K562 (cell line): ENCODE data around the gene EPHA1. TPM values are rescaled to one million over a fixed set of nuclear protein-coding genes. Genes with fewer than 3 reads are reported as not detected.

ENCODE experiments used
- ADNP ChIP-seq: fragments of 200-800 bp; sonication (Bioruptor generic); IDR thresholded peaks from 2 replicates; pipeline ENCODE4 v1.6.1; 2016; ENCODE audit warnings: missing genetic modification characterization, missing compliant biosample characterization
- CBFA2T3 ChIP-seq: fragments of 450-650 bp; IDR thresholded peaks from 2 replicates; pipeline ENCODE4 v1.6.1; 2017
- EHMT2 ChIP-seq: fragments of 450-650 bp; IDR thresholded peaks from 2 replicates; pipeline ENCODE4 v1.6.1; 2018; ENCODE audit warnings: antibody characterized with exemption
- ELF1 ChIP-seq: fragments of 200-800 bp; sonication (Bioruptor generic); IDR thresholded peaks from 2 replicates; pipeline ENCODE4 v1.6.1; 2016; ENCODE audit warnings: missing genetic modification characterization, missing compliant biosample characterization
- ELF4 ChIP-seq: fragments of 450-650 bp; formaldehyde crosslinking; IDR thresholded peaks from 2 replicates; pipeline ENCODE4 v1.4.0; 2022; ENCODE audit warnings: missing genetic modification characterization
- ELK1 ChIP-seq: sonication (generic); formaldehyde crosslinking; IDR thresholded peaks from 2 replicates; pipeline ENCODE4 v1.8.1; 2022; ENCODE audit warnings: missing genetic modification reagents
- JUN ChIP-seq, 2 experiments: sonication (generic) in 1 of 2; formaldehyde crosslinking in 1 of 2; IDR thresholded peaks; 2 replicates each; pipeline versions ENCODE4 v1.6.1 to v1.8.0; 2012 to 2022; ENCODE audit warnings: borderline replicate concordance in 2 of 2, mild to moderate bottlenecking in 2 of 2, improper control_type of control experiment in 1 of 2, low read depth in 1 of 2, low read length in 1 of 2, missing genetic modification reagents in 1 of 2
- NEUROD1 ChIP-seq: fragments of 150-350 bp; IDR thresholded peaks from 2 replicates; pipeline ENCODE4 v1.6.1; 2014; ENCODE audit warnings: borderline replicate concordance, low read length, low read depth; ENCODE audit not compliant: partially characterized antibody
- PHTF2 ChIP-seq: fragments of 250-450 bp; sonication (Bioruptor Pico); IDR thresholded peaks from 2 replicates; pipeline ENCODE4 v1.5.0; 2021; ENCODE audit warnings: mild to moderate bottlenecking
- POLR2G ChIP-seq: fragments of 200-400 bp; formaldehyde crosslinking; IDR thresholded peaks from 2 replicates; pipeline ENCODE4 v1.6.1; 2017; ENCODE audit warnings: low read depth, mild to moderate bottlenecking, antibody characterized with exemption, low read length, moderate library complexity
- YY1 ChIP-seq, 3 experiments: IDR thresholded peaks; 2 replicates each; pipeline ENCODE4 v1.6.1; 2011; ENCODE audit warnings: low read length in 2 of 3, mild to moderate bottlenecking in 2 of 3, moderate library complexity in 2 of 3, borderline replicate concordance in 1 of 3, control low read depth in 1 of 3, low read depth in 1 of 3; ENCODE audit not compliant: insufficient read depth in 3 of 3, insufficient replicate concordance in 2 of 3, control insufficient read depth in 1 of 3, insufficient read length in 1 of 3; ENCODE audit errors: extremely low read depth in 1 of 3
- ZNF184 ChIP-seq: sonication (generic); formaldehyde crosslinking; IDR thresholded peaks from 2 replicates; pipeline ENCODE4 v1.5.0; 2020; ENCODE audit warnings: missing genetic modification reagents
- ZNF324 ChIP-seq: fragments of 250-450 bp; sonication (Bioruptor Pico); IDR thresholded peaks from 2 replicates; pipeline ENCODE4 v1.4.0; 2020; ENCODE audit warnings: mild to moderate bottlenecking
- ZNF354B ChIP-seq: fragments of 250-450 bp; sonication (Bioruptor Pico); IDR thresholded peaks from 2 replicates; pipeline ENCODE4 v1.4.0; 2020
- ZNF511 ChIP-seq: sonication (generic); formaldehyde crosslinking; IDR thresholded peaks from 2 replicates; pipeline ENCODE4 v1.8.0; 2022; ENCODE audit warnings: mild to moderate bottlenecking, missing genetic modification reagents
- ZNF639 ChIP-seq, 2 experiments: fragments of 200-800 bp in 1 of 2; sonication (Bioruptor generic) in 1 of 2; sonication (generic) in 1 of 2; formaldehyde crosslinking in 1 of 2; IDR thresholded peaks in 1 of 2; conservative IDR thresholded peaks in 1 of 2; 2 replicates each; pipeline versions ENCODE4 v1.5.0 to v1.6.1; 2016 to 2020; ENCODE audit warnings: missing compliant biosample characterization in 1 of 2, missing genetic modification characterization in 1 of 2, missing genetic modification reagents in 1 of 2
- ZNF75A ChIP-seq: fragments of 450-650 bp; formaldehyde crosslinking; IDR thresholded peaks from 2 replicates; pipeline ENCODE4 v1.4.0; 2020; ENCODE audit warnings: mild to moderate bottlenecking
- ZNF76 ChIP-seq: fragments of 250-450 bp; sonication (Bioruptor Pico); IDR thresholded peaks from 2 replicates; pipeline ENCODE4 v1.4.0; 2020; ENCODE audit warnings: mild to moderate bottlenecking, moderate library complexity, borderline replicate concordance
- ZNF764 ChIP-seq: fragments of 250-450 bp; sonication (Bioruptor Pico); IDR thresholded peaks from 2 replicates; pipeline ENCODE4 v1.4.0; 2020; ENCODE audit warnings: low read depth, mild to moderate bottlenecking, moderate library complexity
- polyA plus RNA-seq, 8 experiments: library from polyadenylated mRNA; depleted of rRNA in 4 of 8; stranded (reverse) in 5 of 8; unstranded in 3 of 8; fragments of >200 nt; fragmentation: Nextera tagmentation in 2 of 8; fragmentation: Illumina TruSeq in 1 of 8; extraction: Ambion mirVana in 2 of 8; extraction: Trizol in 1 of 8; gene quantifications; 2 replicates each; pipeline versions ENCODE4 v1.2.1 to v1.2.3, GENCODE V29; 2011 to 2014; ENCODE audit warnings: inconsistent platforms in 1 of 8, missing spikeins in 1 of 8
- total RNA-seq, 7 experiments: library from RNA; depleted of rRNA in 6 of 7; stranded (reverse); fragments of >200 nt in 6 of 7; fragmentation: Illumina TruSeq in 2 of 7; extraction: Trizol in 2 of 7; gene quantifications; 2 replicates each; pipeline versions ENCODE4 v1.2.1 to v1.2.3, GENCODE V29; 2011 to 2021; ENCODE audit warnings: low replicate concordance in 1 of 7
- TF ChIP-seq, protein P1 (sequence below): fragments of 250-450 bp; sonication (Bioruptor Pico); IDR thresholded peaks from 2 replicates; pipeline ENCODE4 v1.5.0; 2021
- TF ChIP-seq, protein P2 (sequence below): sonication (generic); formaldehyde crosslinking; IDR thresholded peaks from 2 replicates; pipeline ENCODE4 v1.9.0; 2022; ENCODE audit warnings: mild to moderate bottlenecking, missing genetic modification reagents

The EPHA1 gene
- total and polyA plus RNA-seq, 9 of the 15 experiments (the other 6 are each of a cell fraction or from before 2014, with no cell fraction given), result 0.22 to 0.57 (median 0.32) TPM; not detected in 6

- TF ChIP-seq ZNF511 (CRISPR knock-in tag), result no peak
- TF ChIP-seq, protein P1, sequence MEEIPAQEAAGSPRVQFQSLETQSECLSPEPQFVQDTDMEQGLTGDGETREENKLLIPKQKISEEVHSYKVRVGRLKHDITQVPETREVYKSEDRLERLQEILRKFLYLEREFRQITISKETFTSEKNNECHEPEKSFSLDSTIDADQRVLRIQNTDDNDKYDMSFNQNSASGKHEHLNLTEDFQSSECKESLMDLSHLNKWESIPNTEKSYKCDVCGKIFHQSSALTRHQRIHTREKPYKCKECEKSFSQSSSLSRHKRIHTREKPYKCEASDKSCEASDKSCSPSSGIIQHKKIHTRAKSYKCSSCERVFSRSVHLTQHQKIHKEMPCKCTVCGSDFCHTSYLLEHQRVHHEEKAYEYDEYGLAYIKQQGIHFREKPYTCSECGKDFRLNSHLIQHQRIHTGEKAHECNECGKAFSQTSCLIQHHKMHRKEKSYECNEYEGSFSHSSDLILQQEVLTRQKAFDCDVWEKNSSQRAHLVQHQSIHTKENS, result no peak
- TF ChIP-seq ZNF639 (CRISPR knock-in tag; conservative IDR thresholded peaks at IDR 0.05 in 1 of 2, IDR thresholded peaks at IDR 0.05 in 1 of 2), result no peak
- TF ChIP-seq ELK1, result no peak
- no peak for TF ChIP-seq PHTF2 (CRISPR knock-in tag)
- no peak for TF ChIP-seq NEUROD1
- TF ChIP-seq ELF4 (CRISPR knock-in tag), result peak; percentile 92; the same call in 1 of the 2 replicates
- TF ChIP-seq CBFA2T3, result no peak
- TF ChIP-seq ZNF354B, result no peak
- TF ChIP-seq ZNF76 (CRISPR knock-in tag), result no peak
- no peak for TF ChIP-seq ZNF184
- TF ChIP-seq EHMT2, result peak; percentile 48; the same call in 1 of the 2 replicates
- TF ChIP-seq YY1 (IDR thresholded peaks at IDR 0.05; ENCODE audit: borderline replicate concordance in 1 of 3, control insufficient read depth in 1 of 3, extremely low read depth in 1 of 3, insufficient read depth in 3 of 3, insufficient read length in 1 of 3, insufficient replicate concordance in 2 of 3, low read depth in 1 of 3, low read length in 2 of 3), result no peak
- no peak for TF ChIP-seq ADNP (tag)
- TF ChIP-seq ZNF75A (CRISPR knock-in tag), result no peak
- no peak for TF ChIP-seq ZNF324 (CRISPR knock-in tag)
- no peak for TF ChIP-seq ZNF764
- TF ChIP-seq, protein P2, sequence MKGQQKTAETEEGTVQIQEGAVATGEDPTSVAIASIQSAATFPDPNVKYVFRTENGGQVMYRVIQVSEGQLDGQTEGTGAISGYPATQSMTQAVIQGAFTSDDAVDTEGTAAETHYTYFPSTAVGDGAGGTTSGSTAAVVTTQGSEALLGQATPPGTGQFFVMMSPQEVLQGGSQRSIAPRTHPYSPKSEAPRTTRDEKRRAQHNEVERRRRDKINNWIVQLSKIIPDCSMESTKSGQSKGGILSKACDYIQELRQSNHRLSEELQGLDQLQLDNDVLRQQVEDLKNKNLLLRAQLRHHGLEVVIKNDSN (CRISPR knock-in tag), result no peak
- TF ChIP-seq ELF1 (tag), result no peak
- TF ChIP-seq POLR2G, result peak; percentile 62; the same call in 1 of the 2 replicates
- no peak for TF ChIP-seq JUN (IDR thresholded peaks at IDR 0.05; ENCODE audit: borderline replicate concordance, low read depth, low read length)
- no peak for TF ChIP-seq JUN (CRISPR knock-in tag; IDR thresholded peaks at IDR 0.05; ENCODE audit: borderline replicate concordance)
These were observed 22.5 kb downstream of the EPHA1 start (continued) for GRCh38 chr7:143385891-143386781.
